ENCODE results near the gene ATRIP. TPM values are rescaled to one million over a fixed set of nuclear protein-coding genes. Genes with fewer than 3 reads are reported as not detected.
A peak's percentile ranks its signal among the peaks of the same experiment; 100 is the strongest.
"Not testable (repeated sequence)": the region's sequence is repeated elsewhere in the genome, so short reads cannot be mapped to it uniquely, and the experiment has no call there.

ATRIP gene
- total RNA-seq (2014; rRNA removed; shearing (Covaris generic); ENCODE audit: low replicate concordance): 1.6 and 4.0 TPM in 2 replicates

DNA sequence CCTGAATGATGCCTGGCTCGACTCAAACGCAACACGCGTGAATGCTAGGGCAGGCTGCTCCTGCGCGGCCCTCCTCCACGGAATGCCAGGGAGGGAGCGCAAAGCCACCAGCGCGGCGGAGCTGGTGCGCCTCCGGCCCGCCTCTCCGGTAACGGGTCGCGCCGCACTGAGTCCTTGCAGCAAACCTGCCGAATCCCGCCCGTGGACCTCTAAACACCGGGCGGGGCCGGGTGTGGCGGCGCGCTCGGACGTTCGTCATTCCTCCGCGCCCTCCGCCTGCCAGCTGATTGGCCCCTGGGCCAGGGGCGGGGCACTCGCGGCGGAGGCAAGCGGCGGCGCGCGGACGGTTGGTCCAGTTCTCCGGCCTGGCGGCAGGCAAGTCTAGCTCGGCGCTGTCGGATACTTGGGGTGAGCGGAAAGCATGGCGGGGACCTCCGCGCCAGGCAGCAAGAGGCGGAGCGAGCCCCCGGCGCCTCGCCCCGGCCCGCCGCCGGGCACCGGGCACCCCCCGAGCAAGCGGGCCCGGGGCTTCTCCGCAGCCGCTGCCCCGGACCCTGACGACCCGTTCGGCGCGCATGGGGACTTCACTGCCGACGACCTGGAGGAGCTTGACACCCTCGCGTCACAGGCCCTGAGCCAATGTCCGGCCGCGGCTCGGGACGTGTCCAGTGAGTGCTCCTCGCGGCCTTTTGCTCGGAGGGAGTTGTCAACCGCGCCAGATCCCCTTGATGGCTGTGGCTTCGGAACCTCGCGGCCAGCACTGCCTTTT lies at the start of gene ATRIP:
Gene ATRIP, plus strand, starts transcription at position 313 of the 769 bp plus-strand sequence. Its CDS starts 109 bp downstream, at position 422.
- in situ Hi-C loops (cut with HindIII; ENCODE audit: low pct_unique_long_range_greater_than_20kb, low sequenced_read_pairs): no loop called here
- peak; percentile 84 for DNase-seq (ENCODE audit: low read depth)

- in situ Hi-C loops (cut with HindIII; ENCODE audit: low pct_unique_long_range_greater_than_20kb, low sequenced_read_pairs): no loop called here
- no peak for DNase-seq (ENCODE audit: low read depth)
These were observed 48.5 kb upstream of the ATRIP start for GRCh38 chr3:48397767-48398681.

- in situ Hi-C loops (cut with HindIII; ENCODE audit: low pct_unique_long_range_greater_than_20kb, low sequenced_read_pairs): no loop called here
- no peak for DNase-seq (ENCODE audit: low read depth)
These were observed 47.7 kb upstream of the ATRIP start for GRCh38 chr3:48398701-48399386.

DNA sequence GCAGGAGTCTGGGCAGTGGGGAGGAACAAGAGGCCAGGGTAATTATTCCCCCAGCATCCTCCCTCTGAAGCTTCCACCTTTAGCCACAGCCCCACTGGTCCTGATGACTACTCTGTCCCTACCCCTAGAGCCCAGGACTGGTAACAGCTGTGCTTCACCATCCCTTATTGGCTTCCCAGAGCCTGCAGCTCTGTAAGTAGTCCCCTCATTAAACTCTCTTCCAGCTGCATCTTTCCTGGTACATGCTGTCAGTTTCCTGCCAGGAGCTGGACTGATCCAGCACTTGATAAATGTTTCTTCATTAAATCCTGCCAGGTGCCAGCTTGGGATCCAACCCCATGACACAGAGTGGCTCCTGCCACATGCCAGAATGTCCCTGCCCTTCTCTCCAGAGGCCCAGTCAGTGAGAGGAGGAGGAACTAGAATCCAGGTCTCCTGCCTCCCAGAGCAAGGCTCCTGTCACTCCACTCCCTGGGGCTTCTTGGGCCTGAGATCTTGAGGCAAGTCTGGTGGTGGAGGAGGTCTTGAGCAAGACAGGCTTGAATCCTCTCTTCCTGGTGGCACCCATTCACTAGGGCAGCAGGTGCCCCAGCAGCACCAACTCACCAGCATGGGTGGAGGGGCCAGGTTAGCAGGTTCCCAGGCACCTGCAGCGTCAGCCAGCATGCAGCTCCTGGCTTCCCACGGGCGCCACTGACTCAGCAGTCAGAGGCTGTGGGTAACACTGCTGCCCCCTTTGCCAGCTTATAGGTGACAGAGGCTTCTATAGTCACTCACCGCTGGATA lies 47.0 kb upstream of the ATRIP start:
- peak; percentile 10 for DNase-seq (ENCODE audit: low read depth)
- in situ Hi-C loops (cut with HindIII; ENCODE audit: low pct_unique_long_range_greater_than_20kb, low sequenced_read_pairs): no loop called here

DNA sequence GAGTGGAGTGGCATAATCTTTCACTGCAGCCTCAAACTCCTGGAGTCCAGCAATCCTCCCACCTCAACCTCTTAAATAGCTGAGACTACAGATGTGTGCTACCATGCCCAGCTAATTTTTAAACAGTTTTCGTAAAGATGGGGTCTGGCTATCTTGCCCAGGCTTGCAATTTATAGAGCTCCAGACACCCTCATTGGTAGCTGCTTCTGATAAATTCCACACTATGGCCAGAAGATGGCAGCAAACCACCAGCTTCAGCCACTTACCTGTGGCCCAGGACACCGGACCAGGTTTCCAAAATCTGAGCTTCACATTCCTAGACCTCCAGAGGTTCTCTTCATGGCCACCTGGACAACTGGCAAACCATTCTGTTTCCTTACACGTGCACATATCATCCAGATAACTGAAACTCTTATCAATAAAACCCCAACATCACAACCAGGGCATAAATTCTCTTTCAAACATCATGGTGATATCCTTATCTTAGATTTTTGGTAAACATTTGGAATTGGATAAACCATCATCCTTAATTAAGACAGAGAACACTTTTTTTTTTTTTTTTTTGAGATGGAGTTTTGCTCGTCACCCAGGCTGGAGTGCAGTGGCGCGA lies 45.6 kb upstream of the ATRIP start:
- in situ Hi-C loops (cut with HindIII; ENCODE audit: low pct_unique_long_range_greater_than_20kb, low sequenced_read_pairs): no loop called here
- DNase-seq (ENCODE audit: low read depth): peak; percentile 29

DNA sequence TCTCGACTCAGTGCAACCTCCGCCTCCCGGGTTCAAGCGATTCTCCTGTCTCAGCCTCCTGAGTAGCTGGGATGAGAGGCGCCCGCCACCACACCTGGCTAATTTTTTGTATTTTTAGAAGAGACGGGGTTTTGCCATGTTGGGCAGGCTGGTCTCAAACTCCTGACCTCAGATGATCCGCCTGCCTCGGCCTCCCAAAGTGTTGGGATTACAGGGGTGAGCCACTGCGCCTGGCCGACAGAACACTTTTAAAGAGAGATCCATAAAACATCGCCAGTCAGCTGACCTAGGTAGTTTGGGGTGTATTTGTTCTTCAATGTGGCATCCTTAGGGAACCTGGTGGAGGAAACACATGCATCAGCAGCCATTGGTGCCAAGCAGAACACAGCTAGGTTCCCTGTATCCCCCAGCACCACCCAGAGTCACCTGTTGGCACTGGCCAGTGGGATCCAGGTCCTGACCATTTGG lies 45.1 kb upstream of the ATRIP start:
- DNase-seq (ENCODE audit: low read depth); in situ Hi-C loops (cut with HindIII; ENCODE audit: low pct_unique_long_range_greater_than_20kb, low sequenced_read_pairs): not testable (repeated sequence)

DNA sequence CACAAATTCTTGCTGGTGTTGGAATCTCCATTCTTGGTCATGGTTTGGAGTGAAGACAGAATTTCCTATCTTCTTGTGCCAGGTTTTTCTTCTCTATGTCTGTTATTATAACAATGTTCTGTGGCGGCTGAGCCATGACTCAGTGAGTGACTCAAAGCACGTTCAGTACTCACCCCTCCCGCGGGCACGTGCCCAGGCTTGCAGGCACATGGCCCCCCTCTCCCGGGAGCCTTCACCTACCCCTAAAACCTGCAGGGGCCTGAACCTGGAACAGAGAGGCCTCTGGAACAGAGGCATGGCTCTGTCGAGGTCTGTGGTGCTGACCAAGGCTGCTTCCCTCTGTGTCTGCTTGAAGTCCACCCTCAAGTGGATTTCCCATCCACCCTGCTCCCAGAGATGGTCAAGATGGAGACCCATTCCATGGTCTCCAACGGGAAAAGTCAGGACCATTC lies 44.2 kb upstream of the ATRIP start:
- in situ Hi-C loops (cut with HindIII; ENCODE audit: low pct_unique_long_range_greater_than_20kb, low sequenced_read_pairs): no loop called here
- DNase-seq (ENCODE audit: low read depth): peak; percentile 67

GRCh38 chr3:48402907-48403306 lies 43.6 kb upstream of the ATRIP start:
- in situ Hi-C loops (cut with HindIII; ENCODE audit: low pct_unique_long_range_greater_than_20kb, low sequenced_read_pairs): no loop called here
- no peak for DNase-seq (ENCODE audit: low read depth)

DNA sequence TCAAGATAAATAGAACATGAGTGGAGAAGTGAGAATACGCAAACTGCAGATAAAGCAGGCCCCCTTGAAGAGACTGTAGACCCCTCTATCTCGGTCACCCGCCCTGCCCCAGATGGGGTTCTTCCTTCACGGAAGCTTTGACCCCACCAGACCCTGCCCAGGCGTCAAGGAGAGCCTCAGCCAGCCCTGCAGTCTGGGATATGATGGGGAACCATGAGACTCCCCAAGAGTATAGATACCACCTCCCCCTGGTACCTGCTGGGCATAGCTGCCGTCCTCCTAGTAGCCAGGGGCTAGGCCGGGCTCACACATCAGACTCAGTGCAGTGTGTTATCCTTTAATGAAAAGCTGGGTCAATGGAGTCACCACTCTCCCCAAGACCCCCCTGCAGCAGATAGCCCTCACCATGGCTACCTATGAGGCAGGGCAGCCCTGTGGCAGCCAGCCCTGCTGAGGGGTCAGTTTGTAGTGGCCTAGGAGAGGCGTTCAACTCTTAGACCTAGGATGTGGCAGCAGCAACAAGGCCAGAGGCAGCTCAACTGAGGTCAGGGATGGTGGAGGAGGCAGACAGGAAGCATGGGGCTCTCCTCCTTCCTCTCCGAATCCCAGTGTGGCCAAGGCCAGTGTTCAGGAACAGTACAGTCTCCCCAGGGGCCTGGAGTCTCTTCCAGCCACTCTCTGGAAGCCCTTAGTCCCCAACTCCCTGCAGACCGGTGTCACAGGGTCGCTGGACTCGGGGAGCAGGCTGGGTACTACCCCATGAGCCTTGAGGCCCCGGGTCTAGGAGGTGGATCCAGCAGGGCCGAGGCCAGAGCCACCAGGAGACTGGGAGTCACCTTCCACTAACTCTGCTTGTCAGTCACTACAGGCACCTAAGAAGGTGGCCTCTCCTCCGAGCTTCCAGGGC lies 42.8 kb upstream of the ATRIP start:
- DNase-seq (ENCODE audit: low read depth): no peak
- in situ Hi-C loops (cut with HindIII; ENCODE audit: low pct_unique_long_range_greater_than_20kb, low sequenced_read_pairs): no loop called here

DNA sequence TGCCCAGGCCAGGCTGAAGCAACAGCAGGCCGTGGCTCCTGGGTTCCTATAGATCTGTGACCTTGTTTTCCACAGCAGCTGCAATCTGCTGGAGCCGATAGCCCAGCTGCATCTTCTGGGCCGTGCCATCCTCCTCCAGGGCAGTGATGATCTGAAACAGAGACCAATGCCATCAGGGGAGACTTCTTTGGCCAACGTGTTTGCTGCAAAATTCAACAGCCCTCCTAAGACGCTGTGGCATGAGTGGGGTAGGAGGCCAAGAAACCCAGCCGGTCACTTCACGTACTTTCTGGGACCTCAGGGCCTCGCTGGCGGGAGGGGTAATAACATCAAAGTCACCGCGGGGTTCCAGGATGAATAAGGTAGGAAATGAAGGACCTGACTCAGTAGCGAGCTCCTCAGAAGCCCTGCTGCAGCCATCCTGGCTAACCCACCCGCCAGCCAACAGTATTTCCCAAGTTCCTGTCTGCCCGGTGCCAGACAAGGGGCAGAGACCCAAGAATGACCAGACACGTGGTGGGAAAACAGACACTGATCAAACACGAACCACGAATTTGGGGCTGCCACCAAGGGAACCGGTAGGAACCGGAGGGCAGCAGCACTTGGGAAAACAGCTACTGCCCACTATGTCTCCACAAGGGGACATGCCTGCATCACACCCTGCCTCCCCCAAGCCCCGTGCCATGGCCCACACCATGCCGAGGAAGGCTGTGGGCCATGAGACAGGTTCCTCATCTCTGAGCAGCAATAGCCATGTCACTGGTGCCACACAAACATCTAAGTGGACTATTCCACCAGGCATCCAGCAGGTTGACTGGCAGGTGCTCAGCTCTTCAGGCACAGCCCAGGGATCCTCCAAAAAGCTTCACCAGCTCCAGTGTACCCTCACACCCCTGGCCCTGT lies 41.8 kb upstream of the ATRIP start:
- DNase-seq (ENCODE audit: low read depth): no peak
- in situ Hi-C loops (cut with HindIII; ENCODE audit: low pct_unique_long_range_greater_than_20kb, low sequenced_read_pairs): no loop called here

DNA sequence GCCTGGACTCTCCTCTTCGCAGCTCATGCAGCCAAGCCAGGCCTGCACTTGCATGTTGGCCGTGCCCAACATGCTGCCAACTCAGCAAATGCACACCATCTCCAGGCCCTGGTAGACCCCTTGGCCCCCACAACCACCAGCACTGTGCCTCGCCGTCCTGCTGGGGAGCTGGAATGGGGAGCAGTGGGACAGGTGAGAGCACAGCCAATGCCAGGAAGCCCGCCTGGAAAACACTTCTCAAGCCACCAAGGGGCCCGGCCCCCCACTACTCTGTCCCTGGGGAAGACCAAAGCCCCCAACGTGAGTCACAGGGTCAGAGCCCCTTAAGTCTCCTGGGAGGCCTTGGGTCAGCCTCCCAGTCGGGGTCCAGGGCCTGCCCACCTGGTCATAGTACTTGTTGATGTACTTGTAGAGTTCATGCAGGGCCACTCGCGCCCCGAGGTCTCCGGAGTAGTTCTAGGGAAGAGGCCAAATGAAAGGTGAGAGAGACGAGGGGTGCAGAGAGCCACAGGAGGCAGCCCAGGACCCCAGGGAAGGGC lies 41.1 kb upstream of the ATRIP start:
- DNase-seq (ENCODE audit: low read depth): no peak
- in situ Hi-C loops (cut with HindIII; ENCODE audit: low pct_unique_long_range_greater_than_20kb, low sequenced_read_pairs): no loop called here

- DNase-seq (ENCODE audit: low read depth): no peak
- in situ Hi-C loops (cut with HindIII; ENCODE audit: low pct_unique_long_range_greater_than_20kb, low sequenced_read_pairs): no loop called here
These were observed 40.6 kb upstream of the ATRIP start for GRCh38 chr3:48405971-48406370.

DNA sequence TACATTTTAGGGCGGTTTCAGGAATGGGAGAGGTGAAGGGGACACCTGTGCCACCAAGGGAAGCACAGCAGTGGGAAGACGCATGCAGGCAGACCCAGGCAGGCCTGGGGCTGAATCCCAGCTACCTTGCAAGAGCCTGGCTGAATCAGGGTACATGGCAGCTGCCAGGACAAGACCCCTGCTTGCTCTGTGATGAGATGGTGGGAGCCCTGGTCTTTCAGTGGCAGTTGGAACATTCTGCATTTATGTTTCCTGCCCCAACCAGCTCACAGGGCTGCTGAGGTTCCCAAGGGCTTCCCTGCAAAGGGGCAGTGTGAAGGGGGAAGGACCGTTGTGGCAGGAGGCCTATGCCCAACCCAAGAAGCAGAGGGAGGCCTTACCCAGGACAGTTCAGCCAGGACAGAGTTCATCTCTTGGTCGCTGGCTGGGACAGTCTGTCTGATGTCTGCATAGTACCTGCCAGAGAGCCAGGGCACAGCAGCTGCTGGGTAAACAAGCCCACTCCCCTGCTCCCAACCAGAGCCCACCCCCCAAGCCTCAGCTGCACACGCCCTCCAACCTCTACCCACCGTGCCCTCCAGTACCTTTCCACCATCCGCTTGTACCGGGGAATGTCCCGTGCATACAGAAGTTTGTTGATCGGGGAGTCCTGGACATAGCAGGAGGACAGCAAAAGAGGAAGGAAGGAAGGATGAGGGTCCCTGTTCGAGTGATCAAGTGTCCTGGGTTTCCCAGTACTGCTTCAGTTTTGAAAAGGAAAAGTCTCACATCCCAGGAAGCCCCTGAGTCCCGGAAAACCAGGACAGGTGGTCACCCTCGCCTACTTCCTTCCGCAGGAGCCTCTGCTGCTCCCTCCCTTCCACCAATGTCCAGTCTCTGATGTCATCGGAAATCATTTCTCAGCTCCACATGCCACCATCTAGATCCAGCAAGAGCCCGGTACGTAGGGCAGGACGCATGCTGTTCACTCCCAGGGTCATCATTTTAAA lies 39.8 kb upstream of the ATRIP start:
- in situ Hi-C loops (cut with HindIII; ENCODE audit: low pct_unique_long_range_greater_than_20kb, low sequenced_read_pairs): no loop called here
- no peak for DNase-seq (ENCODE audit: low read depth)

- in situ Hi-C loops (cut with HindIII; ENCODE audit: low pct_unique_long_range_greater_than_20kb, low sequenced_read_pairs): no loop called here
- DNase-seq (ENCODE audit: low read depth): no peak
These were observed 38.9 kb upstream of the ATRIP start for GRCh38 chr3:48407542-48408099.
